GM18499 (cell line): Measurements from ENCODE around the gene CCM2L.
"Not testable (repeated sequence)": the region's sequence is repeated elsewhere in the genome, so short reads cannot be mapped to it uniquely, and the experiment has no call there.

Experiments used
- ATAC-seq: cut with Tn5 transposase; IDR thresholded peaks from one replicate; pipeline ENCODE4 v1.9.1; 2021; ENCODE audit warnings: moderate number of reproducible peaks; ENCODE audit not compliant: insufficient read depth, unreplicated experiment

The CCM2L gene

GRCh38 chr20:32024683-32025295 lies 14.6 kb downstream of the CCM2L start:
- ATAC-seq = no peak

- ATAC-seq = no peak
These were observed 17.4 kb downstream of the CCM2L start for GRCh38 chr20:32027643-32028042.

- ATAC-seq = no peak
These were observed 18.6 kb downstream of the CCM2L start for GRCh38 chr20:32028647-32029372.

- ATAC-seq = no peak
These were observed 19.3 kb downstream of the CCM2L start for GRCh38 chr20:32029561-32029960.

GRCh38 chr20:32031007-32031958 lies 21.0 kb downstream of the CCM2L start:
- no peak for ATAC-seq

GRCh38 chr20:32033316-32033715 lies 23.1 kb downstream of the CCM2L start:
- ATAC-seq = no peak

- not testable (repeated sequence) for ATAC-seq
These were observed 23.5 kb downstream of the CCM2L start for GRCh38 chr20:32033721-32034120.

- no peak for ATAC-seq
These were observed 24.6 kb downstream of the CCM2L start for GRCh38 chr20:32034581-32035425.

- no peak for ATAC-seq
These were observed 25.2 kb downstream of the CCM2L start for GRCh38 chr20:32035426-32035779.

- no peak for ATAC-seq
These were observed 26.0 kb downstream of the CCM2L start for GRCh38 chr20:32036252-32036651.

- no peak for ATAC-seq
These were observed 26.7 kb downstream of the CCM2L start for GRCh38 chr20:32036716-32037485.

- ATAC-seq = no peak
These were observed 27.7 kb downstream of the CCM2L start for GRCh38 chr20:32037929-32038328.

- ATAC-seq = no peak
These were observed 30.1 kb downstream of the CCM2L start for GRCh38 chr20:32040142-32040953.

- ATAC-seq = no peak
These were observed 35.8 kb downstream of the CCM2L start for GRCh38 chr20:32045999-32046398.

GRCh38 chr20:32050324-32050841 lies 40.1 kb downstream of the CCM2L start:
- no peak for ATAC-seq

- no peak for ATAC-seq
These were observed 40.8 kb downstream of the CCM2L start for GRCh38 chr20:32050851-32051556.

- no peak for ATAC-seq
These were observed 41.5 kb downstream of the CCM2L start for GRCh38 chr20:32051720-32052089.
